ENCODE measurements around the gene KCNQ5.

DNA sequence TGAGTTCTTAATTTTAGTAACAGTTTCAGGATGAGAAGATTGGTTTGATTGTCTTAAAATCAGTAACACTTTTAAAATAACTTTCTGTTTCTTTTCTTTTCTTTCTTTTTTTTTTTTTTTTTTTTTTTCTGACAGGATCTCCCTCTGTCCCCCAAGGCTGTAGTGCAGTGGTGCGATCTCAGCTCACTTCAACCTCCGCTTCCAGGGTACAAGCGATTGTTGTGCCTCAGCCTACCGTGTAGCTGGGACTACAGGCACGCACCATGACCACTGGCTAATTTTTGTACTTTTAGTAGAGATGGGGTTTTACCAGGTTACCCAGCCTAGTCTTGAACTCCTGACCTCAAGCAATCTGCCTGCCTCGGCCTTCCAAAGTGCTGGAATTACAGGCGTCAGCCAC, 33.7 kb upstream of the KCNQ5 start:
- TF ChIP-seq EP300 (IDR thresholded peaks at IDR 0.05): no peak
- TF ChIP-seq, protein P1, sequence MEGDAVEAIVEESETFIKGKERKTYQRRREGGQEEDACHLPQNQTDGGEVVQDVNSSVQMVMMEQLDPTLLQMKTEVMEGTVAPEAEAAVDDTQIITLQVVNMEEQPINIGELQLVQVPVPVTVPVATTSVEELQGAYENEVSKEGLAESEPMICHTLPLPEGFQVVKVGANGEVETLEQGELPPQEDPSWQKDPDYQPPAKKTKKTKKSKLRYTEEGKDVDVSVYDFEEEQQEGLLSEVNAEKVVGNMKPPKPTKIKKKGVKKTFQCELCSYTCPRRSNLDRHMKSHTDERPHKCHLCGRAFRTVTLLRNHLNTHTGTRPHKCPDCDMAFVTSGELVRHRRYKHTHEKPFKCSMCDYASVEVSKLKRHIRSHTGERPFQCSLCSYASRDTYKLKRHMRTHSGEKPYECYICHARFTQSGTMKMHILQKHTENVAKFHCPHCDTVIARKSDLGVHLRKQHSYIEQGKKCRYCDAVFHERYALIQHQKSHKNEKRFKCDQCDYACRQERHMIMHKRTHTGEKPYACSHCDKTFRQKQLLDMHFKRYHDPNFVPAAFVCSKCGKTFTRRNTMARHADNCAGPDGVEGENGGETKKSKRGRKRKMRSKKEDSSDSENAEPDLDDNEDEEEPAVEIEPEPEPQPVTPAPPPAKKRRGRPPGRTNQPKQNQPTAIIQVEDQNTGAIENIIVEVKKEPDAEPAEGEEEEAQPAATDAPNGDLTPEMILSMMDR (IDR thresholded peaks at IDR 0.05): no peak

Data from suprapubic skin (tissue), 3 donors.